Measurements from ENCODE around the gene SYP. TPM values are rescaled to one million over a fixed set of nuclear protein-coding genes. Genes with fewer than 3 reads are reported as not detected.
A peak's percentile ranks its signal among the peaks of the same experiment; 100 is the strongest.

The SYP gene
- 1 to 10 TPM; 1.1 to 7.6 (median 5.0) TPM for total RNA-seq

DNA sequence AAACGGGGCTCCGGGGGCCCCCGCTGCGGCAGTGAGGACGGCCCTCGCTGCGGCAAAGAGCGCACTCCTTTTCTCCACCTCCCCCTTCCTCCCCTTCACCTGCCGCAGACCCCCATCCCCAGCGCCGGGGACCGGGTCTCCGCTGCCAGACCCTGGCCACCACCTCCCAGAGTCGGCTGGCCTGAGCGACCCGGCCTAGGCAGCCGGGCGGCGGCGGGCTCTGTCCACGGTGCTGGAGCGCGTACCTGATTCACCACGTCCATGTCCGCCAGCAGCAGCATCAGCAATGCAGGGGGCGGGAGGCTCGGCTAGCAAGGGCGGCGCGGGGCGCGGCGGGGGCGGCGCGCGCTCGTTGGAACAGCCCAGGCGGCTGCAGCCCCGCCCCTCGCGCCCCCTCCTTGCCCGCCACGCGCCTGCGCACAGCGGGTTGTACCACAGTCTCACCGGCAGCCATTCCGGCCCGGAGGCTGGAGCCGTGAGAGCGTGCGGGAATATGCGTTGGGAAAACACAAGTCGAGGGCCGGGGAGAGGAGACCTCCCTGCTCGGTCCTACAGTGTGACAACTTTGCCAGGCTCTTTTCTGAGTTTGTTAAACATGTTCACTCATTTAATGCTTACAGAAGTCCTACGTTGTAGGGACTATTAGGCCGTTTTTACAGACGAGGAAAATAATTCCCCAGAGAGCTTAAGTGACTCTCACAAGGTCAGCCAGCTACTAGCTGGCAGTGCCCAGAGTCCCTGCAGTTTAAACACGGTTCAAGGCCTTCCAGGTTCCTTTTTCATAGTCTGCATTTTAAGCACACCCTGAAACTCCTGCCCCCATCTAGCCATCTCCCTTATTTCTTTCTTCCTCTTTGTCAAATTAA, at the start of gene SYP:
TSS of gene SYP (minus strand) at position 288 of the 866 bp plus-strand sequence. CDS start at position 281, 7 bp downstream.
- 42% methylated on average over 58 of the region's 61 CpGs; no CpG with 5 or more reads in 1 of the 2 donors for WGBS, 2 donors (ENCODE audit: low coverage in 1 of 2)
- peaks cover 0 to 11% (median 6%) of the 10 kb centered on the region in 4 donors for H3K4me1 ChIP-seq
- DNase-seq: peak; percentile 91
- intact Hi-C loops (cut with DNase I; ENCODE audit: low total_unique reads): no loop called here
- H3K27ac ChIP-seq: peak within 1 kb of the TSS; percentile 47 to 74 (median 67)
- no peaks in the 10 kb centered on the region for H3K27me3 ChIP-seq
- TF ChIP-seq, protein P1, sequence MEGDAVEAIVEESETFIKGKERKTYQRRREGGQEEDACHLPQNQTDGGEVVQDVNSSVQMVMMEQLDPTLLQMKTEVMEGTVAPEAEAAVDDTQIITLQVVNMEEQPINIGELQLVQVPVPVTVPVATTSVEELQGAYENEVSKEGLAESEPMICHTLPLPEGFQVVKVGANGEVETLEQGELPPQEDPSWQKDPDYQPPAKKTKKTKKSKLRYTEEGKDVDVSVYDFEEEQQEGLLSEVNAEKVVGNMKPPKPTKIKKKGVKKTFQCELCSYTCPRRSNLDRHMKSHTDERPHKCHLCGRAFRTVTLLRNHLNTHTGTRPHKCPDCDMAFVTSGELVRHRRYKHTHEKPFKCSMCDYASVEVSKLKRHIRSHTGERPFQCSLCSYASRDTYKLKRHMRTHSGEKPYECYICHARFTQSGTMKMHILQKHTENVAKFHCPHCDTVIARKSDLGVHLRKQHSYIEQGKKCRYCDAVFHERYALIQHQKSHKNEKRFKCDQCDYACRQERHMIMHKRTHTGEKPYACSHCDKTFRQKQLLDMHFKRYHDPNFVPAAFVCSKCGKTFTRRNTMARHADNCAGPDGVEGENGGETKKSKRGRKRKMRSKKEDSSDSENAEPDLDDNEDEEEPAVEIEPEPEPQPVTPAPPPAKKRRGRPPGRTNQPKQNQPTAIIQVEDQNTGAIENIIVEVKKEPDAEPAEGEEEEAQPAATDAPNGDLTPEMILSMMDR (IDR thresholded peaks at IDR 0.05): no peak
- TF ChIP-seq POLR2AphosphoS5 (IDR thresholded peaks at IDR 0.05) (peak; percentile 26 to 76 (median 76)), EP300 (IDR thresholded peaks at IDR 0.05; ENCODE audit: low read depth) (no peak), POLR2A (IDR thresholded peaks at IDR 0.05) (peak; percentile 60)
- in situ Hi-C loops (cut with MboI; ENCODE audit: low pct_ligation_motif_present in 1 of 4, low pct_unique_long_range_greater_than_20kb in 1 of 4, low sequenced_read_pairs in 3 of 4): no loop called here
- H3K9me3 ChIP-seq: no peaks in the 10 kb centered on the region
- H3K36me3 ChIP-seq: no peaks in the 10 kb centered on the region
- peak within 1 kb of the TSS in 3 of 4 donors; percentile 17 to 46 (median 23) for H3K4me3 ChIP-seq

- intact Hi-C loops (cut with DNase I; ENCODE audit: low total_unique reads): no loop called here
- no peak for DNase-seq
- TF ChIP-seq, protein P1 (IDR thresholded peaks at IDR 0.05): no peak
- TF ChIP-seq POLR2A (IDR thresholded peaks at IDR 0.05): no peak
- TF ChIP-seq POLR2AphosphoS5 (IDR thresholded peaks at IDR 0.05): no peak
- no peak for TF ChIP-seq EP300 (IDR thresholded peaks at IDR 0.05; ENCODE audit: low read depth)
- in situ Hi-C loops (cut with MboI; ENCODE audit: low pct_ligation_motif_present in 1 of 4, low pct_unique_long_range_greater_than_20kb in 1 of 4, low sequenced_read_pairs in 3 of 4): no loop called here
- 81% methylated on average over 9 of the region's 9 CpGs; no CpG with 5 or more reads in 1 of the 2 donors for WGBS, 2 donors (ENCODE audit: low coverage in 1 of 2)
- Histone ChIP-seq H3K27ac (no peak overlapping the region), H3K36me3 (no peaks in the 10 kb centered on the region), H3K27me3 (no peaks in the 10 kb centered on the region), H3K9me3 (no peaks in the 10 kb centered on the region), H3K4me1 (no peaks in the 10 kb centered on the region), H3K4me3 (no peak overlapping the region)
Measured at GRCh38 chrX:49249616-49250015, 49.6 kb upstream of the SYP start.

GRCh38 chrX:49249071-49249470, 49.1 kb upstream of the SYP start:
- no peak for DNase-seq

More at GRCh38 chrX:49249071-49249470, 49.1 kb upstream of the SYP start:
- TF ChIP-seq POLR2A (IDR thresholded peaks at IDR 0.05) (no peak), POLR2AphosphoS5 (IDR thresholded peaks at IDR 0.05) (no peak), EP300 (IDR thresholded peaks at IDR 0.05; ENCODE audit: low read depth) (no peak)
- TF ChIP-seq, protein P1 (IDR thresholded peaks at IDR 0.05): no peak
- H3K4me3 ChIP-seq: no peak overlapping the region
- no peaks in the 10 kb centered on the region for H3K4me1 ChIP-seq
- 84% methylated on average over 6 of the region's 6 CpGs; no CpG with 5 or more reads in 1 of the 2 donors for WGBS, 2 donors (ENCODE audit: low coverage in 1 of 2)
- in situ Hi-C loops (cut with MboI; ENCODE audit: low pct_ligation_motif_present in 1 of 4, low pct_unique_long_range_greater_than_20kb in 1 of 4, low sequenced_read_pairs in 3 of 4) (no loop called here), intact Hi-C loops (cut with DNase I; ENCODE audit: low total_unique reads) (no loop called here)
- H3K27ac ChIP-seq: no peak overlapping the region
- H3K27me3 ChIP-seq: no peaks in the 10 kb centered on the region
- H3K9me3 ChIP-seq: no peaks in the 10 kb centered on the region
- no peaks in the 10 kb centered on the region for H3K36me3 ChIP-seq
